B cell (primary cell): ENCODE measurements around the gene EIPR1. TPM values are rescaled to one million over a fixed set of nuclear protein-coding genes. Genes with fewer than 3 reads are reported as not detected.

ENCODE experiments used
- ATAC-seq: fragments of 200-7000 bp; cut with Tn5 transposase; one replicate; pipeline ENCODE4 v1.10.0; 2021; ENCODE audit warnings: low read depth, mild to moderate bottlenecking, moderate number of reproducible peaks, moderate library complexity
- CTCF ChIA-PET: fragments of 350-600 bp; sonication (Branson Sonifier 250); formaldehyde crosslinking; loops from one replicate; lab custom pipeline; 2021; ENCODE audit warnings: antibody characterized with exemption, inconsistent platforms; lab: Charles Lee
- POLR2A ChIA-PET: fragments of 350-600 bp; sonication (Branson Sonifier 250); formaldehyde crosslinking; loops from one replicate; lab custom pipeline; 2021; ENCODE audit warnings: antibody characterized with exemption; lab: Charles Lee
- DNase-seq: peaks from one replicate; pipeline ENCODE4 v3.0.0; 2013
- H2AFZ ChIP-seq: 2 replicates; pipeline ENCODE4 v1.6.1; 2012; ENCODE audit warnings: mild to moderate bottlenecking, low read depth, low read length; ENCODE audit not compliant: insufficient read depth, poor library complexity, severe bottlenecking
- H3K27ac ChIP-seq, 2 donors: 1 replicate in 1 of 2; 2 replicates in 1 of 2; pipeline ENCODE4 v1.5.1; 2012 to 2013; ENCODE audit warnings: low read length in 2 of 2, mild to moderate bottlenecking in 2 of 2, moderate library complexity in 1 of 2
- H3K27me3 ChIP-seq, 4 experiments: fragments of 200-600 bp in 1 of 4; sonication (generic) in 1 of 4; replicated peaks in 1 of 4; 1 replicate in 2 of 4; 2 replicates in 2 of 4; pipeline versions ENCODE4 v1.6.1 to v1.7.0; 2013 to 2016; ENCODE audit warnings: low read length in 3 of 4, mild to moderate bottlenecking in 2 of 4, mixed read lengths in 1 of 4, moderate library complexity in 1 of 4; ENCODE audit not compliant: insufficient read depth in 4 of 4, control insufficient read depth in 3 of 4; ENCODE audit errors: control extremely low read depth in 1 of 4
- H3K36me3 ChIP-seq, 2 experiments: replicated peaks in 1 of 2; 1 replicate in 1 of 2; 2 replicates in 1 of 2; pipeline versions ENCODE4 v1.6.1 to v1.7.1; 2013; ENCODE audit warnings: low read length in 1 of 2; ENCODE audit not compliant: insufficient read depth in 2 of 2, control insufficient read depth in 1 of 2; ENCODE audit errors: control extremely low read depth in 1 of 2, extremely low read depth in 1 of 2
- H3K4me1 ChIP-seq, 2 donors: fragments of 200-600 bp in 1 of 2; sonication (generic) in 1 of 2; 1 replicate in 1 of 2; 2 replicates in 1 of 2; pipeline versions ENCODE4 v1.5.1 to v1.6.1; 2013 to 2017; ENCODE audit warnings: low read length in 2 of 2; ENCODE audit not compliant: control insufficient read depth in 2 of 2, insufficient read depth in 2 of 2
- H3K4me2 ChIP-seq: replicated peaks from 2 replicates; pipeline ENCODE3; 2012; ENCODE audit warnings: mild to moderate bottlenecking, low read depth, low read length; ENCODE audit not compliant: poor library complexity, severe bottlenecking
- H3K4me3 ChIP-seq, 5 experiments: fragments of 200-600 bp in 1 of 5; sonication (generic) in 1 of 5; 1 replicate in 3 of 5; 2 replicates in 2 of 5; pipeline versions ENCODE4 v1.5.1 to v1.7.0; 2011 to 2016; ENCODE audit warnings: low read length in 4 of 5, mild to moderate bottlenecking in 4 of 5, low read depth in 2 of 5, control low read depth in 1 of 5, moderate library complexity in 1 of 5; ENCODE audit not compliant: insufficient read depth in 1 of 5; ENCODE audit errors: control extremely low read depth in 1 of 5, extremely low read depth in 1 of 5
- H3K79me2 ChIP-seq: fragments of 200-600 bp; sonication (generic); one replicate; pipeline ENCODE4 v1.6.0; 2016; ENCODE audit warnings: low read length; ENCODE audit not compliant: control insufficient read depth, insufficient read depth
- H3K9ac ChIP-seq: fragments of 200-600 bp; sonication (generic); 2 replicates; pipeline ENCODE4 v1.6.1; 2017; ENCODE audit warnings: mild to moderate bottlenecking, low read length, moderate library complexity
- H3K9me3 ChIP-seq, 3 donors: one replicate each; pipeline versions ENCODE4 v1.6.1 to v1.7.1; 2013; ENCODE audit warnings: low read length in 2 of 3; ENCODE audit not compliant: control insufficient read depth in 2 of 3, insufficient read depth in 1 of 3; ENCODE audit errors: control extremely low read depth in 1 of 3
- H4K20me1 ChIP-seq: 2 replicates; pipeline ENCODE4 v1.6.0; 2012; ENCODE audit warnings: mild to moderate bottlenecking, low read length; ENCODE audit not compliant: insufficient read depth, control insufficient read depth, poor library complexity, severe bottlenecking
- H3K27ac Mint-ChIP-seq: one replicate; pipeline ENCODE4 v1.8.0; 2021; ENCODE audit warnings: mixed read lengths
- H3K27me3 Mint-ChIP-seq: one replicate; pipeline ENCODE4 v1.8.0; 2021; ENCODE audit warnings: mixed read lengths
- H3K4me1 Mint-ChIP-seq: one replicate; pipeline ENCODE4 v1.8.0; 2021; ENCODE audit warnings: mixed read lengths
- H3K4me3 Mint-ChIP-seq: one replicate; pipeline ENCODE4 v1.8.0; 2021; ENCODE audit warnings: mixed read lengths
- H3K9me3 Mint-ChIP-seq: one replicate; pipeline ENCODE4 v1.8.0; 2022; ENCODE audit warnings: mixed read lengths; ENCODE audit not compliant: insufficient read depth
- CTCF ChIP-seq: fragments of 200-600 bp; IDR thresholded peaks from one replicate; pipeline ENCODE4 v1.8.0; 2022; ENCODE audit warnings: antibody characterized with exemption, mild to moderate bottlenecking
- EZH2 ChIP-seq: IDR thresholded peaks from 2 replicates; pipeline ENCODE4 v1.6.1; 2012; ENCODE audit warnings: borderline replicate concordance, low read depth, mild to moderate bottlenecking, moderate library complexity, low read length; ENCODE audit not compliant: insufficient read depth, poor library complexity, severe bottlenecking
- WGBS: methylation state at CpG from one replicate; pipeline ENCODE4 v1.1.5; 2013; ENCODE audit warnings: missing lambda C conversion rate; ENCODE audit not compliant: insufficient coverage; 5-methylcytosine and 5-hydroxymethylcytosine counted together
- intact Hi-C: fragments of 100-400 bp; cut with micrococcal nuclease; formaldehyde crosslinking; loops from one replicate; pipeline ENCODE4 v1.10.0; 2022
- polyA plus RNA-seq: library from polyadenylated mRNA; depleted of rRNA; stranded (reverse); fragments of >200 nt; gene quantifications from 2 replicates; pipeline ENCODE4 v1.2.3, GENCODE V29; 2012
- total RNA-seq, 2 donors: library from RNA; stranded (reverse); fragments of 120-200 nt in 1 of 2; gene quantifications; 1 replicate in 1 of 2; 2 replicates in 1 of 2; pipeline versions ENCODE4 v1.2.3 to v1.2.4, GENCODE V29; 2013 to 2022

EIPR1 gene
- total and polyA plus RNA-seq, 2 donors (not counting 1 experiment from before 2014, with no cell fraction given): 31.8 to 37.0 TPM

GRCh38 chr2:3292416-3292815 is 85.2 kb downstream of the EIPR1 start:
- WGBS: 97% methylated on average over 8 of the region's 10 CpGs
- peaks cover 15% of the 10 kb centered on the region for H4K20me1 ChIP-seq
- ChIA-PET POLR2A (no interaction called here), CTCF (interaction anchor here (0.7 kb wide), 1 partner anchor 8 kb away, joined by 5 read pairs; no protein-coding TSS in a partner anchor)
- no peaks in the 10 kb centered on the region for H3K27me3 Mint-ChIP-seq
- ATAC-seq (no peak), DNase-seq (no peak)
- no peaks in the 10 kb centered on the region for H3K4me1 Mint-ChIP-seq
- no peaks in the 10 kb centered on the region for H3K4me1 ChIP-seq
- H3K4me3 ChIP-seq: no peak overlapping the region
- intact Hi-C loops: no loop called here
- no peak overlapping the region for H3K27ac ChIP-seq
- peaks cover under 1% of the 10 kb centered on the region for H3K9me3 Mint-ChIP-seq
- H2AFZ ChIP-seq: no peak overlapping the region
- peaks cover 25% of the 10 kb centered on the region for H3K79me2 ChIP-seq
- H3K4me2 ChIP-seq: no peak overlapping the region
- no peak for TF ChIP-seq CTCF
- TF ChIP-seq EZH2: no peak
- no peaks in the 10 kb centered on the region for H3K36me3 ChIP-seq
- no peak overlapping the region for H3K27ac Mint-ChIP-seq
- no peak overlapping the region for H3K4me3 Mint-ChIP-seq
- no peak overlapping the region for H3K9ac ChIP-seq
- H3K27me3 ChIP-seq: no peaks in the 10 kb centered on the region
- peaks cover 0 to 24% (median 0%) of the 10 kb centered on the region in 3 donors for H3K9me3 ChIP-seq

GRCh38 chr2:3291750-3292149 is 85.9 kb downstream of the EIPR1 start:
- POLR2A ChIA-PET: no interaction called here
- H3K79me2 ChIP-seq: peaks cover 19% of the 10 kb centered on the region
- H2AFZ ChIP-seq: no peak overlapping the region
- no peak overlapping the region for H3K4me3 Mint-ChIP-seq
- no peak overlapping the region for H3K27ac Mint-ChIP-seq
- intact Hi-C loops: no loop called here
- peaks cover 15% of the 10 kb centered on the region for H4K20me1 ChIP-seq
- no peaks in the 10 kb centered on the region for H3K27me3 Mint-ChIP-seq
- H3K27ac ChIP-seq: no peak overlapping the region
- no peak overlapping the region for H3K4me3 ChIP-seq
- WGBS: 100% methylated on average over 3 of the region's 7 CpGs
- H3K9me3 ChIP-seq: peaks cover 0 to 28% (median 0%) of the 10 kb centered on the region in 3 donors
- H3K27me3 ChIP-seq: no peaks in the 10 kb centered on the region
- no peak for TF ChIP-seq EZH2
- no peak for TF ChIP-seq CTCF
- no peaks in the 10 kb centered on the region for H3K36me3 ChIP-seq
- DNase-seq (no peak), ATAC-seq (no peak)
- no peak overlapping the region for H3K9ac ChIP-seq
- peaks cover 3% of the 10 kb centered on the region for H3K9me3 Mint-ChIP-seq
- no peaks in the 10 kb centered on the region for H3K4me1 ChIP-seq
- no peak overlapping the region for H3K4me2 ChIP-seq
- no peaks in the 10 kb centered on the region for H3K4me1 Mint-ChIP-seq
- CTCF ChIA-PET: no interaction called here
